Neural cell (in vitro differentiated cells): ENCODE data around the gene RAPGEF3. TPM values are rescaled to one million over a fixed set of nuclear protein-coding genes. Genes with fewer than 3 reads are reported as not detected.

Source experiments
- H2AFZ ChIP-seq: fragments of 200-600, 300-800 bp; sonication (generic), shearing (Covaris generic); 2 replicates; pipeline ENCODE4 v1.6.0; 2014; ENCODE audit warnings: low read depth, mild to moderate bottlenecking, antibody characterized with exemption, low read length, moderate library complexity
- H3F3A ChIP-seq: fragments of 200-600 bp; shearing (Covaris generic); 2 replicates; pipeline ENCODE4 v1.6.1; 2016; ENCODE audit warnings: mild to moderate bottlenecking, moderate library complexity, mixed read lengths, antibody characterized with exemption, low read length; ENCODE audit not compliant: insufficient read depth, poor library complexity, severe bottlenecking
- H3K27ac ChIP-seq: fragments of 200-600, 300-800 bp; sonication (generic), shearing (Covaris generic); 2 replicates; pipeline ENCODE4 v1.5.1; 2014; ENCODE audit warnings: mild to moderate bottlenecking, low read length, moderate library complexity
- H3K27me3 ChIP-seq: fragments of 300-800, 200-600 bp; sonication (generic), shearing (Covaris generic); 2 replicates; pipeline ENCODE4 v1.6.0; 2014; ENCODE audit warnings: mild to moderate bottlenecking, low read depth, low read length, moderate library complexity; ENCODE audit not compliant: insufficient read depth
- H3K36me3 ChIP-seq: fragments of 300-800, 200-600 bp; sonication (generic), shearing (Covaris generic); 2 replicates; pipeline ENCODE4 v1.5.1; 2014; ENCODE audit warnings: mild to moderate bottlenecking, antibody characterized with exemption, low read length, moderate library complexity; ENCODE audit not compliant: insufficient read depth
- H3K4me2 ChIP-seq: fragments of 300-800, 200-600 bp; sonication (generic), shearing (Covaris generic); 2 replicates; pipeline ENCODE4 v1.6.0; 2014; ENCODE audit warnings: mild to moderate bottlenecking, low read length
- H3K4me3 ChIP-seq: fragments of 300-800, 200-600 bp; sonication (generic), shearing (Covaris generic); 2 replicates; pipeline ENCODE4 v1.5.1; 2014; ENCODE audit warnings: mild to moderate bottlenecking, low read length, moderate library complexity
- H3K79me2 ChIP-seq: fragments of 200-600 bp; shearing (Covaris generic); replicated peaks from 2 replicates; pipeline ENCODE4 v1.6.0; 2014; ENCODE audit warnings: mild to moderate bottlenecking, low read length, moderate library complexity; ENCODE audit not compliant: insufficient read depth
- H3K9ac ChIP-seq: fragments of 300-800, 200-600 bp; sonication (generic), shearing (Covaris generic); 2 replicates; pipeline ENCODE4 v1.6.1; 2016; ENCODE audit warnings: mild to moderate bottlenecking, low read length, mixed read lengths
- H3K9me2 ChIP-seq: fragments of 200-600 bp; shearing (Covaris generic); 2 replicates; pipeline ENCODE4 v1.6.1; 2016; ENCODE audit warnings: mild to moderate bottlenecking, low read length, mixed read lengths; ENCODE audit not compliant: insufficient read depth
- H3K9me3 ChIP-seq: fragments of 200-600, 300-800 bp; sonication (generic), shearing (Covaris generic); 2 replicates; pipeline ENCODE4 v1.6.1; 2016; ENCODE audit warnings: mild to moderate bottlenecking, mixed run types, low read length, moderate library complexity, mixed read lengths
- H4K20me1 ChIP-seq: fragments of 200-600 bp; shearing (Covaris generic); 2 replicates; pipeline ENCODE4 v1.6.1; 2016; ENCODE audit warnings: mild to moderate bottlenecking, mixed run types; ENCODE audit not compliant: insufficient read depth
- CTCF ChIP-seq: fragments of 450-650 bp; IDR thresholded peaks from 2 replicates; pipeline ENCODE4 v1.5.1; 2014; ENCODE audit warnings: antibody characterized with exemption, mild to moderate bottlenecking, moderate library complexity; ENCODE audit not compliant: poor library complexity, severe bottlenecking
- EP300 ChIP-seq: fragments of 450-650 bp; conservative IDR thresholded peaks from 2 replicates; pipeline ENCODE4 v1.6.1; 2014; ENCODE audit warnings: antibody characterized with exemption, mild to moderate bottlenecking, moderate library complexity; ENCODE audit not compliant: poor library complexity, severe bottlenecking
- EZH2 ChIP-seq: fragments of 200-600, 300-800 bp; shearing (Covaris generic), sonication (generic); IDR thresholded peaks from 2 replicates; pipeline ENCODE4 v1.6.1; 2014; ENCODE audit warnings: antibody characterized with exemption, low read length, borderline replicate concordance, mild to moderate bottlenecking; ENCODE audit not compliant: insufficient read depth, poor library complexity, severe bottlenecking
- MXI1 ChIP-seq: fragments of 450-650 bp; conservative IDR thresholded peaks from 2 replicates; pipeline ENCODE4 v1.6.1; 2014; ENCODE audit warnings: antibody characterized with exemption, mild to moderate bottlenecking; ENCODE audit not compliant: poor library complexity, severe bottlenecking
- RAD21 ChIP-seq: fragments of 450-650 bp; conservative IDR thresholded peaks from 2 replicates; pipeline ENCODE4 v1.6.1; 2014; ENCODE audit warnings: antibody characterized with exemption, mild to moderate bottlenecking, moderate library complexity
- SMC3 ChIP-seq: fragments of 450-650 bp; conservative IDR thresholded peaks from 2 replicates; pipeline ENCODE4 v1.6.1; 2014; ENCODE audit warnings: antibody characterized with exemption, mild to moderate bottlenecking, moderate library complexity; ENCODE audit not compliant: poor library complexity
- TAF1 ChIP-seq: IDR thresholded peaks from 2 replicates; pipeline ENCODE4 v1.6.1; 2012; ENCODE audit warnings: low read depth
- polyA plus RNA-seq: library from polyadenylated mRNA; depleted of rRNA; stranded (reverse); fragments of >200 nt; gene quantifications from 2 replicates; pipeline ENCODE4 v1.2.3, GENCODE V29; 2014

The RAPGEF3 gene
- polyA plus RNA-seq, 1 donor from 2014 or later = 1.5 TPM

- no peaks in the 10 kb centered on the region for H3K9me2 ChIP-seq
- no peaks in the 10 kb centered on the region for H3F3A ChIP-seq
- no peak overlapping the region for H2AFZ ChIP-seq
- no peak overlapping the region for H3K4me2 ChIP-seq
- H3K9me3 ChIP-seq = no peaks in the 10 kb centered on the region
- no peaks in the 10 kb centered on the region for H4K20me1 ChIP-seq
- TF ChIP-seq TAF1 = no peak
- peak overlapping the region; percentile 43 for H3K9ac ChIP-seq
- H3K4me3 ChIP-seq = peak overlapping the region; percentile 65
- no peak overlapping the region for H3K27ac ChIP-seq
- no peaks in the 10 kb centered on the region for H3K79me2 ChIP-seq
- no peaks in the 10 kb centered on the region for H3K36me3 ChIP-seq
- H3K27me3 ChIP-seq = peaks cover 7% of the 10 kb centered on the region
Observed at GRCh38 chr12:47757840-47758583, 668 bp downstream of the RAPGEF3 start.

- Histone ChIP-seq H3K9me3 (no peaks in the 10 kb centered on the region), H3K27me3 (peaks cover 7% of the 10 kb centered on the region), H3K4me3 (no peak overlapping the region), H3F3A (no peaks in the 10 kb centered on the region), H3K4me2 (no peak overlapping the region), H3K27ac (no peak overlapping the region), H3K9ac (no peak overlapping the region), H3K36me3 (no peaks in the 10 kb centered on the region), H3K9me2 (no peaks in the 10 kb centered on the region), H4K20me1 (no peaks in the 10 kb centered on the region), H3K79me2 (no peaks in the 10 kb centered on the region), H2AFZ (no peak overlapping the region)
- TF ChIP-seq SMC3 (no peak), TAF1 (no peak), EZH2 (no peak), CTCF (no peak), MXI1 (no peak), EP300 (no peak)
Observed at GRCh38 chr12:47757364-47757839, 1.3 kb downstream of the RAPGEF3 start.

GRCh38 chr12:47755655-47756562 is 2.8 kb downstream of the RAPGEF3 start:
- Histone ChIP-seq H3K27ac (no peak overlapping the region), H3K9me2 (no peaks in the 10 kb centered on the region), H3K36me3 (no peaks in the 10 kb centered on the region), H3K4me2 (no peak overlapping the region), H3K27me3 (peaks cover 7% of the 10 kb centered on the region), H2AFZ (no peak overlapping the region), H3K9ac (no peak overlapping the region), H3K4me3 (no peak overlapping the region), H3K9me3 (no peaks in the 10 kb centered on the region), H3F3A (no peaks in the 10 kb centered on the region), H4K20me1 (no peaks in the 10 kb centered on the region), H3K79me2 (no peaks in the 10 kb centered on the region)
- TF ChIP-seq EP300 = no peak
- TF ChIP-seq TAF1 = no peak
- no peak for TF ChIP-seq CTCF
- no peak for TF ChIP-seq MXI1
- TF ChIP-seq EZH2 = no peak
- no peak for TF ChIP-seq SMC3
- no peak for TF ChIP-seq RAD21
